ENCODE data around the gene TEX26. TPM values are rescaled to one million over a fixed set of nuclear protein-coding genes. Genes with fewer than 3 reads are reported as not detected.

TEX26 gene
- polyA plus RNA-seq, 2 of the 4 experiments (the other 2 are of a cell fraction) = not detected

DNA sequence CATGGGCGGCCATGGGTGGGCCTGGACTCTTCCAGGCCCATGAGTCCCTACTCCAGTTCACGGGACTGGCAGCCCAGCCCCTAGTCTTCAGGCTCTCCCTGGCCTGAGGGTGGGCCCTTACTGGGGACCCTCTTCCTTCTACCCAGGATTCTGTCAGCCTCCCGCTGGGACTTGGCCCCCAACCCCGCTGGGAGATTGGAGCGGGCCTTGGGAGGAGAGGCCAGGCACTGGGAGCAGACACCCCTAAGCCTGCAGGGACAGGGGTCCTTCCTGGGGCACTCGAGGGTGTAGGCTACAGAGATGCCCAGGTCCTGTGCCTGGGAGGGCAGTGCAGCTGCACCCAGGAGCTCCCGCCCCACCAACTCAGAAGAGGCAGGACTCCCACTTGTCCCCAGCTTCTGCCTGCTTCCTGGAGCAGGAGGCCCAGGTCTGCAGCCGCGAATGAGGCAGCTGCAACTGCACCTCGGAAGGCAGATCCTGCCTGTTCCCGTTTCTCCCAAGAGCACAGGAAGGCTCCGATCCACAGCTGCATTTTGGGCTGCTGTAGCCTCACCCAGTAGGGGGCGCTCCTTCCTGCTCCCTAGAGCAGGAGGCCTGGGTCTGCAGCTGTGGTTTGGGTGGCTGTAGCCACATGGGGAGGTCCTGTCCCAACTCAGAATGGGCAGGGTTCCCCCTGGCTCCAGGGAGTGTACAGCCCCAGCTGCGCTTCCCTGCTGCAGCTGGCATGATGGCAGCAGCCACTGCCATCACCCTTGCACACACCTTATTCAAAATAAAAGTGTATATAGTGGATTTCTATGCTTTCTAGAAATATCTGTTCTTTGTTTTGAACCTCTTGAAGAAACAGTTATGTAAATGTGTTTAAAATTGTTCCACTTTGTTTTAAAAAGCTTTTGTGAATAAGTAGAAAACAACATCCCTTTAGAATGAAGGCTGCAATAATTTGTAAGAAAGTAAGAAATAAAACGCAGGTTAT lies 46.8 kb downstream of the TEX26 start:
- peaks cover 17% of the 10 kb centered on the region for H3K4me1 ChIP-seq
- POLR2A ChIA-PET = interaction anchor here (0.5 to 0.6 kb wide), 2 partner anchors 50 to 85 kb away, joined by 3 to 4 read pairs; no protein-coding TSS in a partner anchor
- H3K4me2 ChIP-seq = no peak overlapping the region
- H3K9me3 ChIP-seq = no peaks in the 10 kb centered on the region
- H3K27ac ChIP-seq = peak overlapping the region; percentile 59 to 66; a peak in 4 of 6 replicates
- WGBS (ENCODE audit: missing lambda C conversion rate) = 82% methylated on average over 7 of the region's 15 CpGs
- no peak overlapping the region for H3K4me3 ChIP-seq
- DNase-seq (ENCODE audit: low read depth in 1 of 2, low spot score in 1 of 2) (peak in 1 of 2 experiments; percentile 31), FAIRE-seq (no peak), ATAC-seq (peak in 1 of 2 experiments; percentile 68; a peak in 3 of 6 replicates)
- CTCF ChIA-PET = interaction anchor here (0.7 to 1.6 kb wide), 6 partner anchors 10 to 537 kb away, joined by 3 to 4 read pairs (median 3); no protein-coding TSS in a partner anchor
- TF ChIP-seq RAD21 (conservative IDR thresholded peaks at IDR 0.05 in 1 of 2, IDR thresholded peaks at IDR 0.05 in 1 of 2) = 0 out of 5 replicates have a peak, but pooled peaks of 1 of the 2 experiments have one; percentile 21
- TF ChIP-seq CTCF (IDR thresholded peaks at IDR 0.05) = peak; percentile 46
- no peak for TF ChIP-seq CEBPB (IDR thresholded peaks at IDR 0.05)

- Histone ChIP-seq H3K4me3 (no peak overlapping the region), H3K4me2 (no peak overlapping the region), H3K9me3 (no peaks in the 10 kb centered on the region), H3K27ac (no peak overlapping the region), H3K4me1 (peaks cover 25% of the 10 kb centered on the region)
- TF ChIP-seq RNF2 (IDR thresholded peaks at IDR 0.05; ENCODE audit: borderline replicate concordance, low read depth) (no peak), HES2 (IDR thresholded peaks at IDR 0.05) (no peak), CHD2 (IDR thresholded peaks at IDR 0.05; ENCODE audit: low read length, partially characterized antibody) (no peak), KDM1A (IDR thresholded peaks at IDR 0.05; ENCODE audit: low read depth) (no peak), BCL3 (IDR thresholded peaks at IDR 0.05) (no peak), ATOH8 (CRISPR knock-in tag; IDR thresholded peaks at IDR 0.05; ENCODE audit: low read depth) (no peak), FOXS1 (CRISPR knock-in tag; IDR thresholded peaks at IDR 0.05) (no peak), MYC (IDR thresholded peaks at IDR 0.05; ENCODE audit: borderline replicate concordance, low read length) (no peak), RARB (CRISPR knock-in tag; IDR thresholded peaks at IDR 0.05) (no peak), FOSB (CRISPR knock-in tag; IDR thresholded peaks at IDR 0.05) (no peak), HOXB13 (CRISPR knock-in tag; IDR thresholded peaks at IDR 0.05; ENCODE audit: low read depth) (no peak)
- TF ChIP-seq, protein P1, sequence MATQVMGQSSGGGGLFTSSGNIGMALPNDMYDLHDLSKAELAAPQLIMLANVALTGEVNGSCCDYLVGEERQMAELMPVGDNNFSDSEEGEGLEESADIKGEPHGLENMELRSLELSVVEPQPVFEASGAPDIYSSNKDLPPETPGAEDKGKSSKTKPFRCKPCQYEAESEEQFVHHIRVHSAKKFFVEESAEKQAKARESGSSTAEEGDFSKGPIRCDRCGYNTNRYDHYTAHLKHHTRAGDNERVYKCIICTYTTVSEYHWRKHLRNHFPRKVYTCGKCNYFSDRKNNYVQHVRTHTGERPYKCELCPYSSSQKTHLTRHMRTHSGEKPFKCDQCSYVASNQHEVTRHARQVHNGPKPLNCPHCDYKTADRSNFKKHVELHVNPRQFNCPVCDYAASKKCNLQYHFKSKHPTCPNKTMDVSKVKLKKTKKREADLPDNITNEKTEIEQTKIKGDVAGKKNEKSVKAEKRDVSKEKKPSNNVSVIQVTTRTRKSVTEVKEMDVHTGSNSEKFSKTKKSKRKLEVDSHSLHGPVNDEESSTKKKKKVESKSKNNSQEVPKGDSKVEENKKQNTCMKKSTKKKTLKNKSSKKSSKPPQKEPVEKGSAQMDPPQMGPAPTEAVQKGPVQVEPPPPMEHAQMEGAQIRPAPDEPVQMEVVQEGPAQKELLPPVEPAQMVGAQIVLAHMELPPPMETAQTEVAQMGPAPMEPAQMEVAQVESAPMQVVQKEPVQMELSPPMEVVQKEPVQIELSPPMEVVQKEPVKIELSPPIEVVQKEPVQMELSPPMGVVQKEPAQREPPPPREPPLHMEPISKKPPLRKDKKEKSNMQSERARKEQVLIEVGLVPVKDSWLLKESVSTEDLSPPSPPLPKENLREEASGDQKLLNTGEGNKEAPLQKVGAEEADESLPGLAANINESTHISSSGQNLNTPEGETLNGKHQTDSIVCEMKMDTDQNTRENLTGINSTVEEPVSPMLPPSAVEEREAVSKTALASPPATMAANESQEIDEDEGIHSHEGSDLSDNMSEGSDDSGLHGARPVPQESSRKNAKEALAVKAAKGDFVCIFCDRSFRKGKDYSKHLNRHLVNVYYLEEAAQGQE (IDR thresholded peaks at IDR 0.05) = no peak
- TF ChIP-seq, protein P2, sequence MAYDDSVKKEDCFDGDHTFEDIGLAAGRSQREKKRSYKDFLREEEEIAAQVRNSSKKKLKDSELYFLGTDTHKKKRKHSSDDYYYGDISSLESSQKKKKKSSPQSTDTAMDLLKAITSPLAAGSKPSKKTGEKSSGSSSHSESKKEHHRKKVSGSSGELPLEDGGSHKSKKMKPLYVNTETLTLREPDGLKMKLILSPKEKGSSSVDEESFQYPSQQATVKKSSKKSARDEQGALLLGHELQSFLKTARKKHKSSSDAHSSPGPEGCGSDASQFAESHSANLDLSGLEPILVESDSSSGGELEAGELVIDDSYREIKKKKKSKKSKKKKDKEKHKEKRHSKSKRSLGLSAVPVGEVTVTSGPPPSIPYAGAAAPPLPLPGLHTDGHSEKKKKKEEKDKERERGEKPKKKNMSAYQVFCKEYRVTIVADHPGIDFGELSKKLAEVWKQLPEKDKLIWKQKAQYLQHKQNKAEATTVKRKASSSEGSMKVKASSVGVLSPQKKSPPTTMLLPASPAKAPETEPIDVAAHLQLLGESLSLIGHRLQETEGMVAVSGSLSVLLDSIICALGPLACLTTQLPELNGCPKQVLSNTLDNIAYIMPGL (CRISPR knock-in tag; IDR thresholded peaks at IDR 0.05; ENCODE audit: borderline replicate concordance) = no peak
- no peak for FAIRE-seq
- ATAC-seq = no peak
- WGBS (ENCODE audit: missing lambda C conversion rate) = 67% methylated on average over 3 of the region's 3 CpGs
- CTCF ChIA-PET = interaction anchor here (1.4 kb wide), 1 partner anchor 62 kb away, joined by 3 read pairs; no protein-coding TSS in a partner anchor
- DNase-seq (ENCODE audit: low read depth in 1 of 2, low spot score in 1 of 2) = no peak
- POLR2A ChIA-PET = no interaction called here
These were observed 50.0 kb downstream of the TEX26 start for GRCh38 chr13:30982506-30982905.

Data from A549 (cell line).